ENCODE measurements around the gene MNT. TPM values are rescaled to one million over a fixed set of nuclear protein-coding genes. Genes with fewer than 3 reads are reported as not detected.
A peak's percentile ranks its signal among the peaks of the same experiment; 100 is the strongest.

Gene MNT
- total and polyA plus RNA-seq, 5 donors from 2014 or later = 0.50 to 93.4 (median 1.1) TPM

DNA sequence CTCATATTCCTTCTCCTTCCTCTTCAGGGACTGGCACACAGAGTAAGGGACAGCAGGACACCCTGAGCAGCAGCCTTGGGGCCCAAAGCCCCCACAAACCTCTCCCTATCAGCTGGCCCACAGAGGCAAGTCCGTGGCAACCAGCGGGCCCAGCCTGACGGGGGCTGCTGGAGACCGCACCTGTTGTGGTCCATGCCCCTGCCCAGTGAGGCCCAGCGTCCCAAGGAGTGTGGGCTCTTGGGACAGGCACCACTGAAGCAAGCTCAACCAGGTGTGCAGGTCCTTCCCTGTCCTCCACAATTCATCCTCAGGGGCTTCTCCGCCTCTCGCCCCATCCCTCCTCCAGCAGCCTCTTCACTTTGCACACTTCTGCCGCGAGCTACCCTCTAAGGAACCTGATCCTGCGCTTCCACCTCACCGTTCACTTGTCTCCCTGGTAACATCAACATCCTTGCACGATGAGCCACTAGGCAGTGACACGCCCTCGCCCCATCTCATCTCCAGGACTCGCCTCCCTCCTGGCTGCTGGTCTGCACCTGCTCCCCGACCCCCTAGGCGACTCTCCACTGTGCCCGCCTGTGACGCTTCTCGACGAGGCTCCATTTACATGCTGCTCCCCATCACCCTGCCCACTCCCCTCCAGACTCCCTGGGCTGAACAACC, 12.7 kb downstream of the MNT start:
- H3K9me3 Mint-ChIP-seq = peaks cover 0 to 3% (median 0%) of the 10 kb centered on the region in 7 donors
- peaks cover 13% of the 10 kb centered on the region for H3K36me3 Mint-ChIP-seq
- ATAC-seq (ENCODE audit: low read depth in 2 of 2) (no peak), DNase-seq (no peak)
- Histone ChIP-seq H3K36me3 (ENCODE audit: control insufficient read depth, insufficient read depth, low read length) (peaks cover 4% of the 10 kb centered on the region), H3K4me3 (ENCODE audit: low read depth, low read length) (no peak overlapping the region), H3K9me3 (ENCODE audit: control insufficient read depth in 2 of 2, low read length in 2 of 2) (no peaks in the 10 kb centered on the region), H3K27me3 (ENCODE audit: control insufficient read depth, insufficient read depth, low read length) (no peaks in the 10 kb centered on the region), H3K4me1 (ENCODE audit: control insufficient read depth, insufficient read depth, low read length, poor library complexity, severe bottlenecking) (peaks cover 14% of the 10 kb centered on the region), H3K27ac (ENCODE audit: insufficient read depth, low read length, poor library complexity, severe bottlenecking) (no peak overlapping the region)
- H3K4me3 Mint-ChIP-seq = peak overlapping the region in 1 of 4 donors; percentile 30
- peaks cover 10% of the 10 kb centered on the region for H3K27me3 Mint-ChIP-seq
- peaks cover 5 to 34% (median 17%) of the 10 kb centered on the region in 4 donors for H3K4me1 Mint-ChIP-seq
- peak overlapping the region in 2 of 3 donors; percentile 33 to 62 for H3K27ac Mint-ChIP-seq

DNA sequence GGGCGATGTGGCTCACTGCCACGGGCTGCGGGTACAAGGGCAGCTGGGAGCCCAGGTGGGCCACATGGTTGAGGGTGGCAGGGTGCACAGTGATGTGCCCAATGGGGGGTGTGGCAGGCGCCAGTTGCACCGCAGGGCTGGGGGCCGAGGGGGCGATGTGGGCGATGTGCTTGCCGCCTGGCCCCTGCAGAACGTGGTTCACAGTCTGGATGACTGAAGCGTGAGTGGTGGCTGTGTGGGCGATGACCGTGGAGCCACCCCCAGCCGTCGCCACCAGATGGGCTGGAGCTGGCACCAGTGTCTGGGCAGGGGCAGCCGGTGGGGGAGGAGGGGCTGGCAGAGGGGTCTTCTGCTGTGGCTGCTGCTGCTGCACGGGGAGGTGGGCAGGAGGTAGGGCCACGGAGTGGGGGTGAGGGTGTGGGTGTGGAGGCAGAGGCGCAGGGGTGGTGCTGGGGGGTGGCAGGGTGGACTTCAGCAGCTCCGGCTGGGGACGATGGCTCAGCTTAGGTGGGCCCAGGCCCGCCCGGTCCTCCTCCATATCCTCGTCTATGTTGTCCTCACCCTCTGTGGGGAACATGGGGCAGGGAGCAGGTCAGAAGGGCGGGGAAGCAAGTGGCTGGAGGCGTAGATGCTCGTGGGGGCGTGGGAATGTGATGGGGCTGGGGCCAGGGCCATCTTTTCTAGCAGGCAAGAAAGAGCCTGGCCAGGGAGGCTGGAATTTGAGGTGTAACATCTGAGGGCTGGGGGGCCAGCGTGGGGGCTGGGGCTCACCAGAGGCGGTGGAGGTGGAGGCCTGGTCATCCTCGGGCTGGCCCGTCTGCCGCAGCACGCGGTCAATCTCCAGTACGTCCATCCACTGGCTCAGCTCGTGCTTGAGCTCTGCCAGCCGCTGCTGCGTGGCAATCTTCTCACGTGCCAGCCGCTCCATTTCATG, 13.5 kb downstream of the MNT start:
- Mint-ChIP-seq H3K4me1 (peaks cover 9 to 38% (median 18%) of the 10 kb centered on the region in 4 donors), H3K9me3 (peaks cover 0 to 2% (median 0%) of the 10 kb centered on the region in 7 donors), H3K27me3 (peaks cover 6% of the 10 kb centered on the region), H3K36me3 (peaks cover 13% of the 10 kb centered on the region), H3K27ac (no peak overlapping the region), H3K4me3 (no peak overlapping the region)
- Histone ChIP-seq H3K9me3 (ENCODE audit: control insufficient read depth in 2 of 2, low read length in 2 of 2) (no peaks in the 10 kb centered on the region), H3K4me1 (ENCODE audit: control insufficient read depth, insufficient read depth, low read length, poor library complexity, severe bottlenecking) (peaks cover 13% of the 10 kb centered on the region), H3K4me3 (ENCODE audit: low read depth, low read length) (no peak overlapping the region), H3K27me3 (ENCODE audit: control insufficient read depth, insufficient read depth, low read length) (no peaks in the 10 kb centered on the region), H3K36me3 (ENCODE audit: control insufficient read depth, insufficient read depth, low read length) (peaks cover 4% of the 10 kb centered on the region), H3K27ac (ENCODE audit: insufficient read depth, low read length, poor library complexity, severe bottlenecking) (no peak overlapping the region)
- ATAC-seq (ENCODE audit: low read depth in 2 of 2) = no peak
- DNase-seq = no peak

DNA sequence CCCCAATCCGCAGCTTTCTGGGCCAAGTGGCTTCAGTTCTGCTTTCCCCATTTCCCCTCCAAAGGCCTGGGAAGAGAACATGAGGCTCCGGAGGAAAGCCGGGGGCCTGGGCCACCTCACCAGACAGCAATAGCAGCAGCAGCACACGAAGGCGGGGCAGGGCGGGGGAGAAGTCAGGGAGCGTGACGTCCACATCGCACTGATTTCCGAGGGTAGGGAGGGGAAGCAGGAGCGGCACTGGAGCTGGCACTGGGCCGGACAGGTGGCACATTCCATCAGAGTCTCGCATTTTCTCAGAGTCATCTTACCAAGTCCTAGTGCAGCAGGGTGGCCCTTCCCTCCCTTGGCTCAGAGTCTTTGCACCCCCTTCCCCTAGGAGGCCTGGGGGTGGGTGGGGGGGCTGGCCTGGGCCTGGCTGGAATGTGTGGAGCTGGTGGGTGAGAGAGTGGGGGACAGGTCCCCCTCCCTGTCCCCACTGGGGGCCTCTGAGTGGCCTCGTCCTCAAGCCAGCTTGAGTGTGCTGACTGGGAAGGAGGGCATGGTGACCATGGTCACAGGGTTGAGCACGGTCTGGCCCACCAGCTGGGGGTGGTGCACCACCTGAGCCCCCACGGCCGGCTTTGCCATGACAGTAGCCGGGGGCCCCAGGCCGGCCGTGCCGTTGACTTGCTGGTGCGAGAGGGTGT, 14.3 kb downstream of the MNT start:
- H3K27me3 ChIP-seq (ENCODE audit: control insufficient read depth, insufficient read depth, low read length) = no peaks in the 10 kb centered on the region
- H3K27me3 Mint-ChIP-seq = no peaks in the 10 kb centered on the region
- H3K4me1 ChIP-seq (ENCODE audit: control insufficient read depth, insufficient read depth, low read length, poor library complexity, severe bottlenecking) = peaks cover 5% of the 10 kb centered on the region
- H3K4me3 ChIP-seq (ENCODE audit: low read depth, low read length) = no peak overlapping the region
- no peak overlapping the region for H3K4me3 Mint-ChIP-seq
- DNase-seq (no peak), ATAC-seq (ENCODE audit: low read depth in 2 of 2) (no peak)
- H3K36me3 Mint-ChIP-seq = peaks cover 13% of the 10 kb centered on the region
- H3K4me1 Mint-ChIP-seq = peaks cover 4 to 30% (median 11%) of the 10 kb centered on the region in 4 donors
- no peak overlapping the region for H3K27ac Mint-ChIP-seq
- no peaks in the 10 kb centered on the region for H3K9me3 Mint-ChIP-seq
- H3K27ac ChIP-seq (ENCODE audit: insufficient read depth, low read length, poor library complexity, severe bottlenecking) = no peak overlapping the region
- H3K36me3 ChIP-seq (ENCODE audit: control insufficient read depth, insufficient read depth, low read length) = peaks cover 4% of the 10 kb centered on the region
- H3K9me3 ChIP-seq (ENCODE audit: control insufficient read depth in 2 of 2, low read length in 2 of 2) = no peaks in the 10 kb centered on the region

DNA sequence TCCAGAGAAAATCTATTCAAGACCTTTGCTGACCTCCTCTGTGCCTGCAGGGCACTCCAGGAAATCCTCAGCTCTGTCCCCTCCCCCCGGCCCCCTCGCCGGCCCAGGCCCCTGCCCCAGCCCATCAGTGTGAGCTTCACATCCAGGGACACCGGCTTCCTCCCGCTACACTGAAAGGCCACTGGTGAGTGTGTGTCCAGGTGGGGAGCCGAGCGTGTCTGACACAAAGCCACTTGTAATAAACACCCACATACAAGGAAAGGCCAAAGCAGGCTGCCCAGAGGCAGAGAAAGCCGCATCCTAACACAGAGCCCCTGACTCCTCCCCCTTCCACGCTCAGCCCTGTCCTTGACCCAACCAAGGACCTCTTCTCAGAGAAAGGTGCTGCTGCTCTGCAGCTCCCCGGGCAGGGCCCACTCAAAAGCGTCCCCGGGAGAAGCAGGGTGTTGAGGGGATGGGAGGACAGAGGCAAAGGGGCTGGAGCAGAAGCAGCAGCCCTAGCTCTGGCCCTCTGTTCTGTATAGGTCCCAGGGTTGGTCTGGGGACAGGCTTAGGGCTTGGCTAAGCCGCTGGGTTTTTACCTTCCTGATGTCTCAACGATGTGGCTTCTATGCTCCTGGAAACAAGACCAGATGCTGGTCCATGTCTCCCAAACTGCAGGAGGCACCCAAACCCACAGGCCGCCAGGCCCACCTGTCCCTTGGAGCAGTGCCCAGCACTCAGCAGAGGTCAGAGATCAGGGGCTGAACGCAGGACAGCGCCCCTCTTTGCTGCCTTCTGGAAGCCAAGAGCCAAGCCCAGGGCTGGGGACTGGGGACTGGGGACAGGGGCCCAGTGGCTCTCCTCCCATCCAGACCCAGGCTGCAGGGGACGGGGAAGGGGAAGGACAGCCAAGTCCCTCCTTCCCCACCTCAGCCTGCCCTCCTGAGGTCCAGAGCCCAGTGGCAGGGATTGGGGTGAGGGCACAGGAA, 15.3 kb downstream of the MNT start:
- no peak overlapping the region for H3K27ac ChIP-seq (ENCODE audit: insufficient read depth, low read length, poor library complexity, severe bottlenecking)
- no peaks in the 10 kb centered on the region for H3K4me1 ChIP-seq (ENCODE audit: control insufficient read depth, insufficient read depth, low read length, poor library complexity, severe bottlenecking)
- H3K9me3 Mint-ChIP-seq = no peaks in the 10 kb centered on the region
- H3K4me3 Mint-ChIP-seq = peak overlapping the region in 1 of 4 donors; percentile 51
- no peak for DNase-seq
- no peak for ATAC-seq (ENCODE audit: low read depth in 2 of 2)
- no peaks in the 10 kb centered on the region for H3K9me3 ChIP-seq (ENCODE audit: control insufficient read depth in 2 of 2, low read length in 2 of 2)
- no peak overlapping the region for H3K27ac Mint-ChIP-seq
- peaks cover 4% of the 10 kb centered on the region for H3K36me3 ChIP-seq (ENCODE audit: control insufficient read depth, insufficient read depth, low read length)
- peaks cover 13% of the 10 kb centered on the region for H3K36me3 Mint-ChIP-seq
- no peak overlapping the region for H3K4me3 ChIP-seq (ENCODE audit: low read depth, low read length)
- H3K4me1 Mint-ChIP-seq = peaks cover 3 to 24% (median 8%) of the 10 kb centered on the region in 4 donors
- H3K27me3 ChIP-seq (ENCODE audit: control insufficient read depth, insufficient read depth, low read length) = no peaks in the 10 kb centered on the region
- no peaks in the 10 kb centered on the region for H3K27me3 Mint-ChIP-seq

DNA sequence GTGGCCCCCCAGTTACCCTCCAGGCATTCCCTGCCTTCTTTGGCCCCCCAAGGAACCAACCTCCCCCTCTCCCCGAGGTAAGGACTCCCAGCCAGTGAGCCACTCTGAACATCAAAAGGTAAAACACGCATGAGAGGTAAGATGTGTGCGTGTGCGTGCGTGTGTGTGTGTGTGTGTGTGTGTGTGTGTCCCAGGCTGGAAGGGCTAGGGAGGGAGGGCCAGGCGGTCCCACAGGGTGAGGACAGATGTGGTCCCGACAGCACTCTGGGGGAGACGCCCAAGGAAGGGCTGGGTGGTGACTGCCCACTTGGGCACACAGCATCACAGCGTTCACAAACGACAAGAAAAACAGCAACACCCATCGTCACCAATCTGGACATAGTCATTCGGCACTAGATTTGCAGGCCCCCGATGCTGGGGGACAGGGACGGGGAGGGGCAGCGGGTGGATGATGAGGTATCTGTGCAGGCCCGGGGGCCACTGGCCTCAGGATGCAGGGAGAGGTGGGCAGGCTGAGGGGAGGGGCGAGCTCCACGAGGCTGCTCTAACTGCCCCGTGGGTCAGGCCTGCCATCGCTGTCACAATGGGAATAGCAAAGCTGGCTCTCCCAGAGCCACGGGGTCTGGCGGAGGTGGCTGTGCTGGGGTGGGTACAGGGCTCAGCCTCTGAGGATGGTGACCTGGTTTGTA, 16.3 kb downstream of the MNT start:
- peak overlapping the region in 1 of 4 donors; percentile 84 for H3K4me3 Mint-ChIP-seq

DNA sequence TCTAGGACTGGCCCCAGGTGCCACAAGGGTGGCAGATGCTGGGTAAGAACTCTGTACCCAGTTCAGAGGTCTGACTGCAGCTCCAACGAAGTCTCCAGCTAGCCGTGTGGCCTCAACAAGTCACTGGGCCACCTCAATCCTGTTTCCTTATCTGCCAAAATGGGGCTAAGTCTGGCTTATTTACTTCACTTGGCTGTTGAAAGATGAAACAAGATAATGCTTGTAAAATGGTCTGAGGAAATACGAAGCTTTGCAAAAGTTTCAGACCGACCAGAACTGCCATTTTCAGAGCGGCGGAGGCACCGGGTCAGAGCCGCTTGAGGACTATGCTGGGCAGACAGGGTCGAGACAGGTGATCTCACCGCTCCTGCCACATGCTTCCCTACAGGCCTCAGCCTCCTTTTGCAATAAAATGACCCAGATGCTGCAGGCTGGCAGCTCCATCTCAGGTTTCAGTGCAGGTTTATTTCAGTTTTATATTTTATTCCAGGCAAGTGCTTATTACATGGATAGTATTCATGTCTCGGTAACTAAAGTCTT, 17.2 kb downstream of the MNT start:
- Histone ChIP-seq H3K27me3 (ENCODE audit: control insufficient read depth, insufficient read depth, low read length) (no peaks in the 10 kb centered on the region), H3K4me1 (ENCODE audit: control insufficient read depth, insufficient read depth, low read length, poor library complexity, severe bottlenecking) (no peaks in the 10 kb centered on the region), H3K36me3 (ENCODE audit: control insufficient read depth, insufficient read depth, low read length) (peaks cover 7% of the 10 kb centered on the region), H3K4me3 (ENCODE audit: low read depth, low read length) (no peak overlapping the region), H3K9me3 (ENCODE audit: control insufficient read depth in 2 of 2, low read length in 2 of 2) (no peaks in the 10 kb centered on the region), H3K27ac (ENCODE audit: insufficient read depth, low read length, poor library complexity, severe bottlenecking) (no peak overlapping the region)
- DNase-seq (no peak), ATAC-seq (ENCODE audit: low read depth in 2 of 2) (no peak)
- Mint-ChIP-seq H3K27me3 (no peaks in the 10 kb centered on the region), H3K4me1 (peaks cover 0 to 9% (median 4%) of the 10 kb centered on the region in 4 donors), H3K9me3 (no peaks in the 10 kb centered on the region), H3K4me3 (peak overlapping the region in 1 of 4 donors; percentile 84), H3K36me3 (peaks cover 9% of the 10 kb centered on the region), H3K27ac (peak overlapping the region in 2 of 3 donors; percentile 43 to 65)

More for the DNA sequence above, 16.3 kb downstream of the MNT start:
- no peaks in the 10 kb centered on the region for H3K9me3 Mint-ChIP-seq
- H3K4me1 Mint-ChIP-seq = peaks cover 0 to 16% (median 4%) of the 10 kb centered on the region in 4 donors
- H3K27ac Mint-ChIP-seq = no peak overlapping the region
- DNase-seq (no peak), ATAC-seq (ENCODE audit: low read depth in 2 of 2) (no peak)
- Histone ChIP-seq H3K36me3 (ENCODE audit: control insufficient read depth, insufficient read depth, low read length) (peaks cover 7% of the 10 kb centered on the region), H3K9me3 (ENCODE audit: control insufficient read depth in 2 of 2, low read length in 2 of 2) (no peaks in the 10 kb centered on the region), H3K27ac (ENCODE audit: insufficient read depth, low read length, poor library complexity, severe bottlenecking) (no peak overlapping the region), H3K4me1 (ENCODE audit: control insufficient read depth, insufficient read depth, low read length, poor library complexity, severe bottlenecking) (no peaks in the 10 kb centered on the region), H3K27me3 (ENCODE audit: control insufficient read depth, insufficient read depth, low read length) (no peaks in the 10 kb centered on the region), H3K4me3 (ENCODE audit: low read depth, low read length) (no peak overlapping the region)
- no peaks in the 10 kb centered on the region for H3K27me3 Mint-ChIP-seq
- H3K36me3 Mint-ChIP-seq = peaks cover 13% of the 10 kb centered on the region
